Measurements from ENCODE around the gene LPIN3.

The LPIN3 gene

DNA sequence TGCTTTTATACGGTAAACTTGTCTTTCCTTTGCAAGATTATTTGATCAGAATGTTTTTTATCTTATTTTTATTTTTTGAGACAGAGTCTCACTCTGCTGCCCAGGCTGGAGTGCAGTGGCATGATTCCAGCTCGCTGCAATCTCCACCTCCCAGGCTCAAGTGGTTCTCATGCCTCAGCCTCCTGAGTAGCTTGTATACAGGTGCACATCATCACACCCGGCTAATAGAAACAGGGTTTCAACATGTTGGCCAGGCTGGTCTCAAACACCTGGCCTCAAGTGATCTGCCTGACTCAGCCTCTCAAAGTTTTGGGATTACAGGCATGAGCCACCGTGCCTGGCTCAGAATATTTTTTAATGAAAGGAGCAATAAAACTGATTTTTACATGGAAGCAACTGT lies 8.9 kb upstream of the LPIN3 start:
- TF ChIP-seq, protein P1, sequence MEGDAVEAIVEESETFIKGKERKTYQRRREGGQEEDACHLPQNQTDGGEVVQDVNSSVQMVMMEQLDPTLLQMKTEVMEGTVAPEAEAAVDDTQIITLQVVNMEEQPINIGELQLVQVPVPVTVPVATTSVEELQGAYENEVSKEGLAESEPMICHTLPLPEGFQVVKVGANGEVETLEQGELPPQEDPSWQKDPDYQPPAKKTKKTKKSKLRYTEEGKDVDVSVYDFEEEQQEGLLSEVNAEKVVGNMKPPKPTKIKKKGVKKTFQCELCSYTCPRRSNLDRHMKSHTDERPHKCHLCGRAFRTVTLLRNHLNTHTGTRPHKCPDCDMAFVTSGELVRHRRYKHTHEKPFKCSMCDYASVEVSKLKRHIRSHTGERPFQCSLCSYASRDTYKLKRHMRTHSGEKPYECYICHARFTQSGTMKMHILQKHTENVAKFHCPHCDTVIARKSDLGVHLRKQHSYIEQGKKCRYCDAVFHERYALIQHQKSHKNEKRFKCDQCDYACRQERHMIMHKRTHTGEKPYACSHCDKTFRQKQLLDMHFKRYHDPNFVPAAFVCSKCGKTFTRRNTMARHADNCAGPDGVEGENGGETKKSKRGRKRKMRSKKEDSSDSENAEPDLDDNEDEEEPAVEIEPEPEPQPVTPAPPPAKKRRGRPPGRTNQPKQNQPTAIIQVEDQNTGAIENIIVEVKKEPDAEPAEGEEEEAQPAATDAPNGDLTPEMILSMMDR (IDR thresholded peaks at IDR 0.05; ENCODE audit: low read depth, low read length): no peak
- TF ChIP-seq, protein P2, sequence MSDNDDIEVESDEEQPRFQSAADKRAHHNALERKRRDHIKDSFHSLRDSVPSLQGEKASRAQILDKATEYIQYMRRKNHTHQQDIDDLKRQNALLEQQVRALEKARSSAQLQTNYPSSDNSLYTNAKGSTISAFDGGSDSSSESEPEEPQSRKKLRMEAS (IDR thresholded peaks at IDR 0.05; ENCODE audit: low read depth, low read length): no peak
- TF ChIP-seq MYC (IDR thresholded peaks at IDR 0.05; ENCODE audit: low read depth, low read length): no peak
- no peak for DNase-seq (ENCODE audit: low read depth)
- no peak overlapping the region for H3K4me3 ChIP-seq (ENCODE audit: low read depth, low read length)

DNA sequence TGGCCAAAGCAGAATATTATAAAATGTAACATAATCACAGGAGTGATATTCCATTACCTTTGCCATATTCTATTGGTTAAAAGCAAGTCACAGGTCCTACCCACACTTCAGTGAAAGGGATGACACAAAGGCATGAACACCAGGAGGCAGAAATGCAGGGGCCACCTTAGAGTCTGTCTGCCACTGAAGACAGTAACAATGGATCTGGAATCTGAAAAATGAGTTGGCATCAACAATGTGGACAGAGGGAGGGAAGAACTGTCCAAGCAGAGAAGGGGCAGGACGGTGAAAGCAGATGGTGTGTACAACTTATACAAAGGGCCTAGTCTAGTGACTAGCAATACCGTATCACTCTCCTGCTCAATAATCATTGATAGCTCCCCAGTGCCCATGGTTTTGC lies 6.6 kb upstream of the LPIN3 start:
- TF ChIP-seq, protein P2 (IDR thresholded peaks at IDR 0.05; ENCODE audit: low read depth, low read length): no peak
- TF ChIP-seq POLR2A (IDR thresholded peaks at IDR 0.05; ENCODE audit: extremely low read depth, insufficient read length) (no peak), MYC (IDR thresholded peaks at IDR 0.05; ENCODE audit: low read depth, low read length) (no peak)
- TF ChIP-seq, protein P1 (IDR thresholded peaks at IDR 0.05; ENCODE audit: low read depth, low read length): no peak
- no peak overlapping the region for H3K4me3 ChIP-seq (ENCODE audit: low read depth, low read length)
- DNase-seq (ENCODE audit: low read depth): no peak

DNA sequence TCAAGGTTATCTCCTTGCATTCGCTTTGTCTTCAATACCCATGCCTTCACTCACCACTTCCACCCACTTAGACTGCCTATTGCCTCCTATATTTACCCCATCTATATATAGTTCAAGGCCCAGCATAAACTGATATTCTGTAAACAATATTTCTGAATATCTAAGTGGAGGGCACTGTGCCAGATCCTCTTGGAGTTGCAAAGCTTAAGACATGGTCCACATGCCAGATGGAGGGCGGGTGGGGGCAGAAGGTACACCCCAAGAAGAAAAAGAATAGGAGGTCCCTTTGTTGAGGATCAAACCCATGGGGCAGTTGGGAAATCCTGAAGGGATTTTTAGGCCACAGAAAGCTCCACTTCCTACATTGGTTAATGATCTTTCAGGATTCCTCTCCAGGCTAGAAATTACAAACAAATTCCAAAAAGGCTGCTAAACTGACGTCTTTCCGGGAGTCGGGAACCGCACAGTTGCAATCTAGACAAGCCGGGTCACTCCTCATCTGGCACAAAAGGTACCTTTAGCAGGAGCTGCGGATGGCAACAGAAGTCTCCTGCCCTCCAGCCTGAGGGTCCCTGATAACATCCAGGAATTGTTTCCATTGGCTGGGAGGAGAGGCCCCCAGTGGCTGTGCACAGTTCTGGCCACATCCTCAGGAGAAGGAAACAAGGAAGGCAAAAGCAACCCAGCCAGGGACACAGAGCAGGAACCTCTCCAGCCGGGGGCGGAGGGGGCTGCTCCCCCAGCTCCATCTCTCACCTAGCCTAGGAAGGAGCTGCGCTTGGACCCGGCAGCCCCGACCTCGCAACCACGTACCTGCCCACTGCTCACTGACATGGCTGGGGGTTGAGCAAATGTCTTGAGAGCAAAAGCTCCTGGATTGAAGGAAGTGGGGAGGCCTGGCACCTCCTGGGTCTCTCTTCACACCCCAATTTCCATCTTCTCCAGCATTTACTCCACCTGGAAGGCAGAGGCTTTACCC lies 5.9 kb upstream of the LPIN3 start:
- TF ChIP-seq, protein P1 (IDR thresholded peaks at IDR 0.05; ENCODE audit: low read depth, low read length): no peak
- TF ChIP-seq, protein P2 (IDR thresholded peaks at IDR 0.05; ENCODE audit: low read depth, low read length): no peak
- TF ChIP-seq MYC (IDR thresholded peaks at IDR 0.05; ENCODE audit: low read depth, low read length): no peak
- no peak overlapping the region for H3K4me3 ChIP-seq (ENCODE audit: low read depth, low read length)
- no peak for DNase-seq (ENCODE audit: low read depth)

DNA sequence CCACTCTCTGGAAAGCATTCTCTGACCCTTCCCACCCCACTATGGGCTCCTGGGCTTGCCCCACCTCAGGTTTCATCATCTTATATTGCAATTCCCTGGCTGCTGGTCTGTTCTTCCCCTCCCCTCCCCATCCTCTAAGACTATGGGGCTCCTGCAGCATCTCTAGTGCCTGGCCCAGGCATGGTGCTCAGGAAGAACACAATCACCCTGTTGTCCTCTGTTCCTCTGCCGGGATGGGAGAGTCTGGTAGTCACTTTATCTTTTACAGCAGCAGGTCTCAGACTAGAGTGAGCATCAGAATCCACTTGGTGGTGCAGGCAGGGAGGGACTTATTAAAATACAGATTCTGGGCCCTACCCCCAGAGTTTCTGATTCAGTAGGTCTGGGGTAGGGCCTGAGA lies 5.0 kb upstream of the LPIN3 start:
- no peak for DNase-seq (ENCODE audit: low read depth)
- no peak overlapping the region for H3K4me3 ChIP-seq (ENCODE audit: low read depth, low read length)
- TF ChIP-seq, protein P1 (IDR thresholded peaks at IDR 0.05; ENCODE audit: low read depth, low read length): no peak
- TF ChIP-seq, protein P2 (IDR thresholded peaks at IDR 0.05; ENCODE audit: low read depth, low read length): no peak
- no peak for TF ChIP-seq MYC (IDR thresholded peaks at IDR 0.05; ENCODE audit: low read depth, low read length)
- no peak for TF ChIP-seq POLR2A (IDR thresholded peaks at IDR 0.05; ENCODE audit: extremely low read depth, insufficient read length)

DNA sequence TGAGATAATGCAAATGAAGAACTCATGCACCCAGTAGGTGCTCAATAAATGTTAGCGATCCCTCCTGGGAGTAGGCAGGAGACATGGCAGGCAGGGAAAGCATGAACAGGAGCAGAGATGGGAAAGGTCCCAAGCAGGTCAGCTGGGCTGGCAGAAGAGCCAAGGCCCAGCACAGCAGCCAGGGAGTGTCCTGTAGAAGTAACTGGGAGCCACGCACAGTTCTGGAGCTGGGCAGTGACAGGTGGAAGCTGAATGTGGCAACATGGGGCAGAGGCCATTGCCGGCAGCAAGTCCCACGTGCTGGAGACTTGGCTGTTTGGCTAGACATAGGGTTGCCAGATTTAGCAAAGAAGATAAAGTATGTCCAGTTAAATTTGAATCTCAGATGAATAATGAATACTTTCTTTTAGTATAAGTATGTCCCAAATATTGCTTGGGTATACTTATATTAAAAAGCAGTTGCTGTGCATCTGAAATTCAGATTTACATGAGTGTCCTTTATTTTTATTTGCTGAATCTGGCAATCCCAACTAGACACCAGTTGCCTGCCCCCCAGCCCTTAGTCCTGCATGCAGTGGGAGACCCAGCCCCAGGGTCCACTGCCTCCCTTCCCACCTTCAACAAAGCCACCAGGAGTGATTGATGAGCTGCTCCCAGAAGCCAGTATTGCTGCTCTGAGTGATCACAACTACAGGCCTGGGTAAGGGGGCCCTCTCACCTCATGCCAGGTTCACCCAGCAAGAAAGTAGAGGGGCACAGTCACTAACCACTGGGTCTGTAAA lies 3.7 kb upstream of the LPIN3 start:
- DNase-seq (ENCODE audit: low read depth): no peak
- H3K4me3 ChIP-seq (ENCODE audit: low read depth, low read length): no peak overlapping the region
- no peak for TF ChIP-seq POLR2A (IDR thresholded peaks at IDR 0.05; ENCODE audit: extremely low read depth, insufficient read length)
- no peak for TF ChIP-seq MYC (IDR thresholded peaks at IDR 0.05; ENCODE audit: low read depth, low read length)
- TF ChIP-seq, protein P2 (IDR thresholded peaks at IDR 0.05; ENCODE audit: low read depth, low read length): no peak
- TF ChIP-seq, protein P1 (IDR thresholded peaks at IDR 0.05; ENCODE audit: low read depth, low read length): no peak

All from NB4 (cell line).